Ishikawa (cell line): ENCODE measurements around the gene CD59.

Experiments
- CEBPB ChIP-seq: IDR thresholded peaks from 2 replicates; pipeline ENCODE4 v1.6.1; 2012
- CREB1 ChIP-seq: IDR thresholded peaks from 2 replicates; pipeline ENCODE4 v1.6.1; 2012; ENCODE audit warnings: low read depth
- EGR1 ChIP-seq: IDR thresholded peaks from 2 replicates; pipeline ENCODE4 v1.6.1; 2012
- EP300 ChIP-seq: IDR thresholded peaks from 2 replicates; pipeline ENCODE4 v1.6.1; 2012; ENCODE audit warnings: borderline replicate concordance
- FOXM1 ChIP-seq: IDR thresholded peaks from 2 replicates; pipeline ENCODE4 v1.6.1; 2012; ENCODE audit warnings: low read depth, borderline replicate concordance
- MAX ChIP-seq: IDR thresholded peaks from 2 replicates; pipeline ENCODE4 v1.6.1; 2012
- NFIC ChIP-seq: IDR thresholded peaks from 2 replicates; pipeline ENCODE4 v1.6.1; 2012
- RAD21 ChIP-seq: IDR thresholded peaks from 2 replicates; pipeline ENCODE4 v1.6.1; 2012; ENCODE audit warnings: low read depth
- REST ChIP-seq: IDR thresholded peaks from 2 replicates; pipeline ENCODE4 v1.6.1; 2012; ENCODE audit warnings: low read depth, mild to moderate bottlenecking
- TAF1 ChIP-seq: IDR thresholded peaks from 2 replicates; pipeline ENCODE4 v1.6.1; 2012; ENCODE audit warnings: low read depth, mild to moderate bottlenecking
- TCF12 ChIP-seq: IDR thresholded peaks from 2 replicates; pipeline ENCODE4 v1.6.1; 2012; ENCODE audit warnings: low read depth
- TEAD4 ChIP-seq: IDR thresholded peaks from 2 replicates; pipeline ENCODE4 v1.6.1; 2012
- USF1 ChIP-seq: IDR thresholded peaks from 2 replicates; pipeline ENCODE4 v1.6.1; 2012
- YY1 ChIP-seq: IDR thresholded peaks from 2 replicates; pipeline ENCODE4 v1.6.1; 2012; ENCODE audit warnings: low read depth
- ZBTB7A ChIP-seq: IDR thresholded peaks from 2 replicates; pipeline ENCODE4 v1.6.1; 2012; ENCODE audit warnings: low read depth

CD59 gene

GRCh38 chr11:33699515-33700062 is 36.6 kb downstream of the CD59 start:
- TF ChIP-seq YY1 (no peak), TEAD4 (no peak), USF1 (no peak), EP300 (no peak), CEBPB (no peak)

GRCh38 chr11:33698921-33699320 is 37.3 kb downstream of the CD59 start:
- TF ChIP-seq USF1 = no peak
- TF ChIP-seq TCF12 = no peak
- no peak for TF ChIP-seq ZBTB7A
- no peak for TF ChIP-seq TAF1
- TF ChIP-seq REST = no peak
- TF ChIP-seq EP300 = no peak
- TF ChIP-seq YY1 = no peak
- no peak for TF ChIP-seq RAD21
- TF ChIP-seq TEAD4 = no peak
- no peak for TF ChIP-seq FOXM1
- no peak for TF ChIP-seq MAX
- no peak for TF ChIP-seq CREB1
- no peak for TF ChIP-seq CEBPB
- no peak for TF ChIP-seq NFIC
- no peak for TF ChIP-seq EGR1

- TF ChIP-seq EP300 (no peak), TCF12 (no peak), USF1 (no peak), FOXM1 (no peak), TAF1 (no peak), REST (no peak), NFIC (no peak), TEAD4 (no peak), RAD21 (no peak), MAX (no peak), CREB1 (no peak), ZBTB7A (no peak), CEBPB (no peak), YY1 (no peak), EGR1 (no peak)
These were observed 38.2 kb downstream of the CD59 start for GRCh38 chr11:33697997-33698396.

GRCh38 chr11:33696931-33697638 is 39.1 kb downstream of the CD59 start:
- TF ChIP-seq EP300 (no peak), TCF12 (no peak), CEBPB (no peak), USF1 (no peak)

- TF ChIP-seq MAX (no peak), CREB1 (no peak), TEAD4 (no peak), REST (no peak), USF1 (no peak), EGR1 (no peak), TCF12 (no peak), EP300 (no peak), NFIC (no peak), TAF1 (no peak), RAD21 (no peak), FOXM1 (no peak), YY1 (no peak), CEBPB (no peak)
These were observed 39.8 kb downstream of the CD59 start for GRCh38 chr11:33696411-33696810.
